HG03521 (cell line): ENCODE results near the gene UPK1B.
"Not testable (repeated sequence)": the region's sequence is repeated elsewhere in the genome, so short reads cannot be mapped to it uniquely, and the experiment has no call there.

Source experiments
- ATAC-seq: cut with Tn5 transposase; IDR thresholded peaks from one replicate; pipeline ENCODE4 v1.9.1; 2021; ENCODE audit warnings: mild to moderate bottlenecking, moderate library complexity; ENCODE audit not compliant: unreplicated experiment

Gene UPK1B

DNA sequence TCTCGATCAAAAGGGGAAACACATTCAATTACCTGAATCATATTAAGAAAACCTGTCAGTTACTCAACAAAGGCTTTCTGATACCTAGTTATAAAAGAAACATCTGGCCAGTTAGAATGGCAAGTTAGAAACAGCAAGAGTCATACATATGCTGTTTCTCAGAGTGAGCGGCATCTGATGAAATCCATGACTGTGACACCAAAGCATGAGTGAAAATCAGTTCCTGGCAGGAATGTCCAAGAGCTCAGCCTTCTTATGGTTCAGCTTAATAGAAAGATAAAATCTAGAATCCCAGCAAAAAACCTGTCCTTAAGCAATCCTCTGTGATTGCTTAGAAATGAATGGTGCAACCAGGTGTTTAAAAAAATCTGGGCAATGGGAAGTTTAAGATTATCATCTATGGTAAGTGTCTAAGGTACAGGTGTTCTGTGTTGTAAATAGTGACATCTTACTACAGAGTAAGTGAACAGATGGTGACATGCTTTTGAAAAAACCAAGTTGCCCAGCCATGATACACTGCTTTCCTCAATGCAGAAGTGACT lies 48.5 kb downstream of the UPK1B start:
- ATAC-seq = no peak

DNA sequence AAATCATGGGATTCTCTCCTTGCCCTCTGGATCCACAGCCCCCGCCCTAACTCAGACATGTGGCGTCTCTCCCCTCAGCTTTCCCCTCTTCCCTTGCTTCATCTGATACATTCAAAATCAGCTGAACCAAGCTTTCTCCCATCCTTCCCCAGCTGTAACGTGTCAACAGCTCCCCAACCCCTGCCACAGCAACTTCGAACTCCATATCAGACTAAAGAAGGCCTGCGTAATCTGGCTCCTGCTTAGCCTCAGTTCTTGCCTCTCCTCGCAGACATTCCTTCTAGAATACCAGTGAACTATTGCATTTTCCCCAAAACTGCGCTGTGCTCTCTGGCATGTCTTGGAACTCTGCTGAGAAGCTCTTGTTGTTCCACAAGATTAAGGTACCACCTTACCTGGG lies 49.0 kb downstream of the UPK1B start:
- ATAC-seq = no peak

- no peak for ATAC-seq
These were observed 50.1 kb downstream of the UPK1B start for GRCh38 chr3:119223511-119223910.

GRCh38 chr3:119225121-119225520 lies 51.7 kb downstream of the UPK1B start:
- no peak for ATAC-seq

DNA sequence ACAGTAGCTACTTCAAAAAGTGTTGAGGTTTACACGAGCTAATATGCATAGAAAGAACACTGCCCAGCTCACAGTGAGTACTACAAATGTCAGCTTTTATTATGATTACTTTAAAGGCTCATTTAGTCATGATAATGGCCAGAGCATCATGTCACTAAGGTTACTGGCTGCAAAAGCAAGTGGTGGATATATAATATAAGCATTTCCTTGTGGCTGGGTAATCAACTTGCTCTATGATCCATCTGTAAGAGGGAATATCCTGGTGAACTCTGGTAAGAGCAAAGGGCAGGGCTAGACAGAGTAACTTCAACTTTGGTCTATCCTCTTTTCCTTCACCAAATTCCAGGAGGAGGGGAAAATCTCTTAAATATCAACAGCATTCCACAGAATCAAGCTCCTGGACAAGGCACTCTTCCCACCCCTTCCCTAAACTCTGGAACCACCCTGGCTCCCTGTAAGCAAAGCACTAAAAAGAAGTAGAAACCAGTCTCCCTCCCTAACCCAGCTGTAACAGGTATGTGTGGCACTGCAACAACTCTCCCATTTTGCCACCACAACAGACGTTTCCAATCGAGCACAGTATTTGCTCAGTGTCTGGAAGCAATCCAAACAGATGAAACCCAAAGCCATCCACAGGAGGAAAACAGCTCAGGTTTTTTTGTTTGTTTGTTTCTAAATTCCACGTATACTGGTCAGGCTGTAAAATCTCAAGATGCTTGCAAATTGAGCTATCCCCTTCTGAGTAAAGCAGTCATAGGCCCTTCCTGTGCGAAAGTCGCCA lies 53.9 kb downstream of the UPK1B start:
- no peak for ATAC-seq

DNA sequence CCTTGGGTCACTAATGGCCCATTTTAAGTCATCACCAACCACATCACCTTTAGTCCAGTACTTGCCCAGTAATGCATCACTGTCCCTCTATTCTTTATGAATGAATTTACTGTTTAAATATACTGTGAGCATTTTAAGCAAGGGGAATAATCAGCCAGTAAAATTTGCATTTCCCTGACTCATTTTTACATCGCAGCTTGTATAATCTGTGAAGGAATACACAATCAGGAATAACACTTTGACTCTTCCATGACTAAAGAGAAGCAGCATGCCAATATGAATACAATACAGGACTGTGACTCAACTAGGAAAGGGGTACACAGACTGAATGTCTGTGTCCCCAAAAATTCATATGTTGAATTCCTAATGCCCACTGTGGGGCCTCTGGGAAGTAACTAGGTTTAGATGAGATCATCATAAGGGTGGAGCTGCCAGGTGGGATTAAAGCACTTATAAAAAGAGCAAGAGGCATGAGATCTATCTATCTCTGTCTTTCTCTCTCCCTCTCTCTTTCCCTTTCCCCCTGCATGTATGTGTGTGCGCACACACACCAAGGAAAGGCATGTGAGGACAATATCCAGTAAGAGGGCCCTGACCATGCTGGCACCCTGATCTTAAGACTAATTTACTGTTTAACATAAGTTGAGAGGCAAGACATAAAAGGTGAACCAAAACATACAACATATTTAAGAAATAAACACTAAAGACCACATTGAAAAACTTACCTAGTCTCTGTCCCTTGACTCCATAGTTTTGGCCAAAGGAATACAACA lies 55.2 kb downstream of the UPK1B start:
- no peak for ATAC-seq

GRCh38 chr3:119229190-119229589 lies 55.8 kb downstream of the UPK1B start:
- no peak for ATAC-seq

GRCh38 chr3:119230071-119230470 lies 56.7 kb downstream of the UPK1B start:
- ATAC-seq = no peak

GRCh38 chr3:119230745-119231144 lies 57.3 kb downstream of the UPK1B start:
- ATAC-seq = no peak

DNA sequence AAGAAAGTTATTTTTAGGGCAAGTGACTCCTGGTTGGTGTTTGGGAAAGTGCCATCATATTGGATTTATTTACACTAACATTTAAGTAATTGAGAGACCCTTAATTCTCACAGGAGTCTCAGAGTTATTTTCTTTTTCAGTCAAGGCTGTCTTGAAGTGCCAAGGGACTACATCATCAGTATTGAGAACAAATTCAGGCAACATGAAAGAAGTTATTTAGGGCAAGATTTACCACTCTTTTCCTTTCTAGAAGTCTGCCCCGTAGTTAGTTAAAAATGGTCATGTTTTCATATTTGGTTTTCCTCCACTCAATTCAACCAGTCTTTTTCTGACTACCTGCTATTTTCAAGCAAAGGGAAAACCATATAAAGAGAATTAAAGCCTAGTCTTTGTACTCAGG lies 61.2 kb downstream of the UPK1B start:
- no peak for ATAC-seq

- no peak for ATAC-seq
These were observed 61.8 kb downstream of the UPK1B start for GRCh38 chr3:119235151-119235550.

DNA sequence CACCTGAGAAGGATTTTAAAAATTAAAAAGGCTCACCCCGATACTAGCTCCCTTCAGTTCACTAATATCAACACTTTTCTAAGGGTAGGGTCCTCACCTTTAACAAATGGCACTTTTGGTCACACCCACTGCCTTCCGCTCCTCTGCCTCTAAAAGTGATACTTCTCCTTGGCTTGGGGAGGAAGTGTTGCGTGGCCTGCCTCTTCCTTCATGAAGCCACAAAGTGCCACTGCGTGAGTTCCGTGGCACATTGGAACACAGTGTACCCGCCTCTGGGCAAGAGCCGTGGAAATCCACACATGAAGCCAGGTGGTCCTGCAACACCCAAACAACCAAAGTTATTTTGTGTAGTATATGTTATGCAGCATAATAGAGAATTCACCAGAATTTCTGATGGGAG lies 63.4 kb downstream of the UPK1B start:
- ATAC-seq = no peak

GRCh38 chr3:119237299-119237698 lies 63.9 kb downstream of the UPK1B start:
- ATAC-seq = no peak

GRCh38 chr3:119238363-119238762 lies 65.0 kb downstream of the UPK1B start:
- no peak for ATAC-seq

DNA sequence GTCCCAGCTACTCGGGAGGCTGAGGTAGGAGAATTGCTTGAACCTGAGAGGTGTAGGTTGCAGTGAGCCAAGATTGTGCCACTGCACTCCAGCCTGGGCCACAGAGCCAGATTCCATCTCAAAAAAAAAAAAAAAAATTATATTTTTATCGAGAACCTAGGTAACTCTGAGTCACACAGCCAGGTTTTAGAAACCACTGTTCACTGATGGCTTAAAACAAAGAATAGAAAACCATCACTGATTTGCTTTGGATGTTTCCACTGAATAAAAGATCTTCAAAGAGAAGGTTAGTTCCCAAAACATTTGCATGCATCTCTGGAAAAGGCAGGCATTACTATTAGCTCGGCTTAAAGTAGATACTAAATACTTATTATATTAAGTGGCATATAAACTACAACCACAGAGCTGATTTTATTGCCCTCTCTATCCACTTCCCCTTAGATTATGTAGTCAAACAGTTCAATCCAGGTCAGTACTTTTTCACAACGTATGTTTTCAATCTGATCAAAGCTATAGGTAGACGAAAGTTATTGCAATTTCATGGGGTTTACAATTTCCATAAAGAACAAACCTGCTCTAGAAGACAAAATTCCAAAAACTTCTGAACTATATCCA lies 65.9 kb downstream of the UPK1B start:
- no peak for ATAC-seq

DNA sequence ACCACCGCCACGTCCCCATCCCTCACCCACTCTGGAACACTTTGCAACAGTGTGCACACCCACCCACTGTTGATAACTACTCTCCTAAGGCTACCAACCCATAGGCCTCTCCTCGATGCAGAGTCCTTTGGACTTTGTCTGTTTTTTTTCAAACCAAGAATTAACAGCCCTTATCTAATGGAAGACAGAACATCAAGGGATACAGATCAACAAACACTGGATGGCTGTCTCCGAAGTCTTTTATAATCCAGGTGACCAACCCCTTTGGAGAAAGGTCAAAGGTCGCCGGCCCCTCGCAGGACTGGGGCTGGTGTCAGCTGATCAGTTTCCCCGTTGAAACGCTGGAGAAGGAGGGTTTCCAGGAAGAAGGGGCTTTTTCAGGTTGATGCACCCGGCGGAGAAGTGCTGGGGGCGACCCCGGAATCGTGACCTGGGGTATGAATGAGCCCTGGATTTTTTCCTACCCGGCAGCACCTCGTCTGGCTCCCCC lies 66.7 kb downstream of the UPK1B start:
- ATAC-seq = peak; percentile 5

DNA sequence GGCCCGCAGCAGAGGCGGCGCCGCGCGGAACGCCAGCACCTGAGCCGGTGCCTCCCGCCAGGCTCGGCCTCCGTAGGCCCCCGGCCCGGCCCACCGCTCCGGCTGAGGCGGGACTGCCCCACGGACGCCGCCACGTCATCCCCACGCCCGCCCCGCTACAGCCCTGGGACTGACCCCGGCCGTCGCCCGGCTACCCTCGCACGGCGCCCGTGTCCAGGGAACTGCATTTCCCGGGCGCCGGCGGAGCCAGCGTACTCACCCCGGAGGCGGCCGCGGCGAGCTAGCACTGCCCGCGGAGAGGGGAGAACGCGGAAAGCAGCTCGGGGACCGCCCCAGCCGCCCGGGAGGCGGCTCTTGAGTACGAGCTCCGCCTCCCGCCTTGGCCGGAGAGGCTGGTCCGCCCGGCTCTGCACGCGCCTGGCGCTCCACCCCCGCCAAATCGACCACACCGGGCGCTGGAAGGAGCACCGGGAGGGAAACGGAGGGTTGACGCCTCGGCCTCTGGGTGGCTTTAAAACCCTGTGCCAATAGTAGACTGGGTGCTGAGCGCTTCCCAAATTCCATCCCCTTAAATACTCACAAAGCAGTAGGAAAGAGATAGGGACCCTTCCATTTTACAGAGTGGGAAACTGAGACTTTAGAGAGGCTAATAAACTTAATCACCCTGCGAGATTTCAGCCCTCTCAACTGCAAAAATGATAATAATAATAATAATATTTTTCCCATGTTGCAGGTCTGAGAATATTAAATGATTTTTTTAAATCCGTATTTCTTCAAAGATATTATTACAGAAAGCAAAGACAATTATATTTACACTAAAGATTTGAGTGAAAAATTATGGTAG lies 67.4 kb downstream of the UPK1B start, which contains the start of gene B4GALT4:
Gene B4GALT4 (minus strand): TSS at position 288 of the 844 bp plus-strand sequence. CDS start 10,779 bp downstream, outside the sequence.
- ATAC-seq = peak; percentile 86

GRCh38 chr3:119242387-119243057 lies 69.1 kb downstream of the UPK1B start:
- not testable (repeated sequence) for ATAC-seq

- not testable (repeated sequence) for ATAC-seq
These were observed 69.7 kb downstream of the UPK1B start for GRCh38 chr3:119243058-119243529.

GRCh38 chr3:119243712-119244111 lies 70.3 kb downstream of the UPK1B start:
- ATAC-seq = no peak
